HFF-Myc (cell line): ENCODE measurements around the gene BPTF.

Experiments used
- DNase-seq: peaks from one replicate; pipeline ENCODE4 v3.0.0-alpha.2; 2011; ENCODE audit warnings: low read depth; ENCODE audit errors: extremely low read depth
- H3K4me3 ChIP-seq: replicated peaks from 2 replicates; pipeline ENCODE4 v1.5.1; 2011; ENCODE audit warnings: low read depth, mild to moderate bottlenecking, control low read depth, low read length
- CTCF ChIP-seq: IDR thresholded peaks from 2 replicates; pipeline ENCODE4 v1.5.1; 2012; ENCODE audit warnings: mild to moderate bottlenecking, low read depth, low read length, control low read depth; ENCODE audit errors: missing control alignments

Gene BPTF

GRCh38 chr17:67999291-67999911, 174.1 kb downstream of the BPTF start:
- DNase-seq, result no peak
- no peak for TF ChIP-seq CTCF

DNA sequence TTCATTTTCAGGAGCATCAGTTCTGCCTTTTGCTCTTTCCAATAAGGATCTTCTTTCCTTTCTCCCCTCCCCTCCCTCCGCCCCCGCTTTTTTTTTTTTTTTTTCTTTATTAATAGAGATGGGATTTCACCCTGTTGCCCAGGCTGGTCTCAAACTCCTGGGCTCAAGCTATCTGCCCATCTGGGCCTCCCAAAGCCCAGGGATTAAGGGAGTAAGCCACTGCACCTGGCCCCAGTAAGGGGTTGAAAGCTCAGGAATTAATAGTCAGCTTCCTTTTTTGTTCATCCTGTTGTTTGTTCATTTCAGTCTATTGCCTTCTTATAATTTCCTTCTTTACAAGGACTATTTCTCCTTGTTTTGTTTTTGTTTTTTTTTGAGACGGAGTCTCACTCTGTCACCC, 178.9 kb downstream of the BPTF start:
- TF ChIP-seq CTCF, result no peak
- DNase-seq, result no peak
- no peak overlapping the region for H3K4me3 ChIP-seq

More at GRCh38 chr17:67999291-67999911, 174.1 kb downstream of the BPTF start:
- H3K4me3 ChIP-seq, result no peak overlapping the region

- no peak overlapping the region for H3K4me3 ChIP-seq
- no peak for TF ChIP-seq CTCF
- no peak for DNase-seq
Measured at GRCh38 chr17:68006797-68007196, 181.5 kb downstream of the BPTF start.

DNA sequence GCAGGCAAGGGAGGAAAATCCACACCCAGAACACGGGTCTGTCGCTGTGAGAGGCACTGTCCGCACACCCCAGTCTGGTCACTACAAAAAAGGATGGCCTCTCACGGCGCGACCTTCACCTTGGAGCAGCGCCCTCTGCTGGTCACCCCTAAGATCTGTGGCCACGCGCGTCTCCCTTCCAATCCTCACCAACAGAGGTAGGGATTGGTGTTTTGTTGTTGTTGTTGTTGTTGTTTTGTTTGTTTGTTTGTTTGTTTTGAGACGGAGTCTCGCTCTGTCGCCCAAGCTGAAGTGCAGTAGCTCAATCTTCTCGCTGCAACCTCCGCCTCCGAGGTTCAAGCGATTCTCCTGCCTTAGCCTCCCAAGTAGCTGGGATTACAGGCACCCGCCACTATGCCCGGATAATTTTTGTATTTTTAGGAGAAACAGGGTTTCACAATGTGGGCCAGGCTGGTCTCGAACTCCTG, 185.9 kb downstream of the BPTF start:
- peak; percentile 76 for TF ChIP-seq CTCF
- DNase-seq, result no peak

GRCh38 chr17:68013385-68013784, 188.1 kb downstream of the BPTF start:
- no peak for DNase-seq
- H3K4me3 ChIP-seq, result no peak overlapping the region
- no peak for TF ChIP-seq CTCF

More for the DNA sequence above, 185.9 kb downstream of the BPTF start:
- H3K4me3 ChIP-seq, result no peak overlapping the region

DNA sequence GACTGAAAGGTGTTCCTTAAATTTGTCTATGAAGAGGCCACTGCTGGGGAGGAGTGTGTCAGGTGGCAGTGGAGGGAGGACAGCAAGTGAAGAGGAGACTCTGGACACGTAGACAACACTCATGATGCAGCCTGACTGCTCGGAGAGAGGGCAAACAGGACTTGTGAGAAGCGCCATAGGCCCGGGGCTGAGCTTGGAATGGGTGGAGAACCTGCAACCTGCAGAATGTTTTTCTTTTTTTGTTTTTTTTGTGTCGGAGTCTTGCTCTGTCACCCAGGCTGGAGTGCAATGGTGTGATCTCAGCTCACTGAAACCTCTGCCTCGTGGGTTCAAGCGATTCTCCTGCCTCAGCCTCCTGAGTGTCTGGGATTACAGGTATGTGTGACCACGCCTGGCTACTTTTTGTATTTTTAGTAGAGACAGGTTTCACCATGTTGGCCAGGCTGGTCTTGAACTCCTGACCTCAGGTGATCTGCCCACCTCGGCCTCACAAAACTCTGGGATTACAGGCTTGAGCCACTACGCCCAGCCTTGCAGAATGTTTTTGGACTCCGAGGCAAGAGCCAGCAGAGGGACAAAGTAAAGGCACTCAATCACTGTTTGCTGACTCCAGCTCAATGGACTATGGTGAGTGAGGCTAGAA, 189.9 kb downstream of the BPTF start:
- H3K4me3 ChIP-seq, result no peak overlapping the region
- no peak for TF ChIP-seq CTCF
- no peak for DNase-seq
